ENCODE measurements around the gene GRM8. TPM values are rescaled to one million over a fixed set of nuclear protein-coding genes. Genes with fewer than 3 reads are reported as not detected.

The GRM8 gene
- total RNA-seq, 4 donors from 2014 or later, result 1.0 to 5.0 TPM; not detected in 2

GRCh38 chr7:126637538-126637937 is 615.2 kb downstream of the GRM8 start:
- Histone ChIP-seq H3K9me3 (no peaks in the 10 kb centered on the region), H3K4me1 (no peaks in the 10 kb centered on the region), H3K27ac (no peak overlapping the region), H3K27me3 (no peaks in the 10 kb centered on the region), H3K4me3 (no peak overlapping the region), H3K36me3 (no peaks in the 10 kb centered on the region)
- TF ChIP-seq CTCF (IDR thresholded peaks at IDR 0.05), result no peak
- no peak for DNase-seq

GRCh38 chr7:126635545-126635944 is 617.2 kb downstream of the GRM8 start:
- TF ChIP-seq POLR2A (IDR thresholded peaks at IDR 0.05) (no peak), CTCF (IDR thresholded peaks at IDR 0.05) (no peak)
- Histone ChIP-seq H3K36me3 (no peaks in the 10 kb centered on the region), H3K9me3 (no peaks in the 10 kb centered on the region), H3K27ac (no peak overlapping the region), H3K4me1 (no peaks in the 10 kb centered on the region), H3K27me3 (no peaks in the 10 kb centered on the region), H3K4me3 (no peak overlapping the region)
- no peak for DNase-seq

- TF ChIP-seq POLR2A (IDR thresholded peaks at IDR 0.05) (no peak), CTCF (IDR thresholded peaks at IDR 0.05) (no peak)
- no peak for DNase-seq
- H3K4me3 ChIP-seq, result no peak overlapping the region
- no peaks in the 10 kb centered on the region for H3K36me3 ChIP-seq
- H3K27ac ChIP-seq, result no peak overlapping the region
- no peaks in the 10 kb centered on the region for H3K27me3 ChIP-seq
- no peaks in the 10 kb centered on the region for H3K9me3 ChIP-seq
- no peaks in the 10 kb centered on the region for H3K4me1 ChIP-seq
These were observed 644.4 kb downstream of the GRM8 start for GRCh38 chr7:126608339-126608776.

- no peaks in the 10 kb centered on the region for H3K9me3 ChIP-seq
- no peak for DNase-seq
- H3K4me1 ChIP-seq, result no peaks in the 10 kb centered on the region
- H3K27me3 ChIP-seq, result no peaks in the 10 kb centered on the region
- H3K36me3 ChIP-seq, result no peaks in the 10 kb centered on the region
- H3K27ac ChIP-seq, result no peak overlapping the region
- no peak overlapping the region for H3K4me3 ChIP-seq
- no peak for TF ChIP-seq CTCF (IDR thresholded peaks at IDR 0.05)
- TF ChIP-seq POLR2A (IDR thresholded peaks at IDR 0.05), result no peak
These were observed 646.4 kb downstream of the GRM8 start for GRCh38 chr7:126606331-126606730.

GRCh38 chr7:126605553-126605952 is 647.2 kb downstream of the GRM8 start:
- DNase-seq, result no peak
- Histone ChIP-seq H3K36me3 (no peaks in the 10 kb centered on the region), H3K4me1 (no peaks in the 10 kb centered on the region), H3K27me3 (no peaks in the 10 kb centered on the region), H3K27ac (no peak overlapping the region), H3K9me3 (no peaks in the 10 kb centered on the region), H3K4me3 (no peak overlapping the region)
- TF ChIP-seq POLR2A (IDR thresholded peaks at IDR 0.05) (no peak), CTCF (IDR thresholded peaks at IDR 0.05) (no peak)

- Histone ChIP-seq H3K4me3 (no peak overlapping the region), H3K27me3 (no peaks in the 10 kb centered on the region), H3K9me3 (no peaks in the 10 kb centered on the region), H3K4me1 (no peaks in the 10 kb centered on the region), H3K36me3 (no peaks in the 10 kb centered on the region), H3K27ac (no peak overlapping the region)
- DNase-seq, result no peak
- TF ChIP-seq CTCF (IDR thresholded peaks at IDR 0.05) (no peak), POLR2A (IDR thresholded peaks at IDR 0.05) (no peak)
These were observed 647.7 kb downstream of the GRM8 start for GRCh38 chr7:126605056-126605455.
